Activated naive CD8-positive, alpha-beta T cell (primary cell): ENCODE results near the gene CAMK2G.
"Not testable (repeated sequence)": the region's sequence is repeated elsewhere in the genome, so short reads cannot be mapped to it uniquely, and the experiment has no call there.

Experiments
- H3K27ac Mint-ChIP-seq: one replicate; pipeline ENCODE4 v1.8.0; 2021; ENCODE audit warnings: mixed read lengths
- H3K27me3 Mint-ChIP-seq: one replicate; pipeline ENCODE4 v1.8.0; 2021; ENCODE audit warnings: mixed read lengths
- H3K36me3 Mint-ChIP-seq: one replicate; pipeline ENCODE4 v1.8.0; 2021; ENCODE audit warnings: mixed read lengths
- H3K4me1 Mint-ChIP-seq: one replicate; pipeline ENCODE4 v1.8.0; 2021; ENCODE audit warnings: low read depth, mixed read lengths
- H3K4me3 Mint-ChIP-seq: one replicate; pipeline ENCODE4 v1.8.0; 2021; ENCODE audit warnings: mild to moderate bottlenecking, mixed read lengths
- H3K9me3 Mint-ChIP-seq: one replicate; pipeline ENCODE4 v1.8.0; 2021; ENCODE audit warnings: low read depth, mixed read lengths

CAMK2G gene

DNA sequence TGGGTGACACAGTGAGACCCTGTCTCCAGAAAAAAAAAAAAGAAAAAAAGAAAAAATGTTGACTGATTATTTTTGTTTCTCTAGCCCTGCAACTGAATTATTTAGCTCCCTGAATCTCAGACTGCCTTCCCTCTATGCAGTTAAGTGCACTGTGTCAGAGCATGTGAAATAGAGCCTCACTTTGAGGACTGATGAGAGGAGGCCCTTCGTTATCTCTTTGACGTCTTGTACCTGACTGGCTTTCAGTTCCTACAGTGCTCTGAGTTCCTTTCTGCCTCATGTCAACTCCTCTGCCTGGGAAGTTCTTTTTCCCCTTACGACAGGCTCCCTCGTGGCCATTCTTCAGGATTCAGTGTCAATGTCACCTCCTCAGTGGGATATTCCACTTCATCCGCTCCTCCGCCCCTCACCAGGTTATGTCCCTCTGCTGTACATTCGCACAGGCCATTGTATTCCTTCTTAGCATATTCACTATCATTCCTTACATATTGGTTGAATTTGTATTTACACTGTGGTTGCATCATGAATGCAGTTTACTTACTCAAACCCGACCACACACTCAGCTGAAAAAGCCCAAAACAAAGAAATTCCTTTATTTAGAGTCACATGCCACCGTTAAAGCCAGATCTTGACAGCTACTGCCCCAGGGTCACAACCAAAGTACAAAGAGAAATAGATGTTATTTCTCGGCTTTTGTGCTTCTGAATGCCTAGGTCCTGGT, 18.1 kb upstream of the CAMK2G start:
- no peak overlapping the region for H3K27ac Mint-ChIP-seq
- H3K4me3 Mint-ChIP-seq = no peak overlapping the region
- H3K27me3 Mint-ChIP-seq = no peaks in the 10 kb centered on the region
- H3K9me3 Mint-ChIP-seq = no peaks in the 10 kb centered on the region
- peaks cover 10% of the 10 kb centered on the region for H3K4me1 Mint-ChIP-seq
- H3K36me3 Mint-ChIP-seq = no peaks in the 10 kb centered on the region

DNA sequence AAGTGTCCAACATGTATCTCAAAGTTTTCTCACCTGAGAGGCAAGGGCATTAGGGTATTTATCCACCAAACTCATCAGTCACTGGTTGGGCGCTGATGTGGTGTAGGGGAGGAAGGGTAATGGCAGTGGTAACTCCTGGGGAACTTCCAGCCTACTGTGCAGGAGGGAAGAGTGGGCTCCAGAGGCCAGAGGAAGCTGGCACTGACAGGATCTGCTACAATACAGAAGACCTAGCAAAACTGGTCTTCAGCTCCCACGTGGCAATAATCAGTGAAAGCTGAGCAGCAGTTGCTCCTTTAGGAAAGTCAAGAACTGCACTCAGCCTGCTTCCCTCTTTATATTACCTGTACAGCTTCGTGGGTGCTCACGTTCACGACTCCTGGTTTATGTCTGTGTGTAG, 17.2 kb upstream of the CAMK2G start:
- H3K27me3 Mint-ChIP-seq = no peaks in the 10 kb centered on the region
- H3K36me3 Mint-ChIP-seq = no peaks in the 10 kb centered on the region

DNA sequence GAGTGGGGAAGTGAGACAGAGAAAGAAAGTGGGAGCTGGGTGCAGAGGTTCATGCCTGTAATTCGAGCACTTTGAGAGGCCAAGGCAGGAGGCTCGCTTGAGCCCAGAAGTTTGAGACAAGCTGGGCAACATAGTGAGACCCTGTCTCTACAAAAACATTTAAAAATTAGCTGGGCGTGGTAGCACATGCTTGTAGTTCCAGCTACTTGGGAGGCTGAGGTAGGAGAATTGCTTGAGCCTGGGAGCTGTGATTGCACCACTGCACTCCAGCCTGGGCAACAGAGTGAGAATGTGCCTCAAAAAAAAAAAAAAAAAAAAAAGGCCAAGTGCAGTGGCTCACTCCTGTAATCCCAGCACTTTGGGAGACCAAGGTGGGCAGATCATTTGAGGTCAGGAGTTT, 16.5 kb upstream of the CAMK2G start:
- H3K4me1 Mint-ChIP-seq = peaks cover 15% of the 10 kb centered on the region
- H3K9me3 Mint-ChIP-seq, H3K36me3 Mint-ChIP-seq, H3K27ac Mint-ChIP-seq, H3K27me3 Mint-ChIP-seq, H3K4me3 Mint-ChIP-seq: not testable (repeated sequence)

More for the DNA sequence above, 17.2 kb upstream of the CAMK2G start:
- no peak overlapping the region for H3K27ac Mint-ChIP-seq
- no peak overlapping the region for H3K4me3 Mint-ChIP-seq
- peaks cover 10% of the 10 kb centered on the region for H3K4me1 Mint-ChIP-seq
- no peaks in the 10 kb centered on the region for H3K9me3 Mint-ChIP-seq

DNA sequence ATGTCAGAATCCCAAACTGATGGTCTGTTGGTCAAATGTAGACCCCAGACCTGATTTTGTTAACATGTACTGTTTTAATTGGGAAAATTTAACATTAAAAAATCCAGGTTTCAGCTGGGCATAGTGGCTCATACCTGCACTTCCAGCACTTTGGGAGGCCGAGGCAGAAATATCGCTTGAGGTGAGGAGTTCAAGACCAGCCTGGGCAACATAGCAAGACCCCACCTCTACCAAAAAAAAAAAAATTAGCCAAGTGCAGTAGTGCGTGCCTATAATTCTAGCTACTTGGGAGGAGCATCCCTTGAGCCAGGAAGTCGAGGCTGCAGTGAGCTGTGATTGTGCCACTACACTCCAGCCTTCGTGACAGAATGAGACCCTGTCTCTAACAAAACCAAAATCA, 15.9 kb upstream of the CAMK2G start:
- peaks cover 15% of the 10 kb centered on the region for H3K4me1 Mint-ChIP-seq
- H3K27ac Mint-ChIP-seq = no peak overlapping the region
- H3K27me3 Mint-ChIP-seq = no peaks in the 10 kb centered on the region
- H3K9me3 Mint-ChIP-seq = no peaks in the 10 kb centered on the region
- no peak overlapping the region for H3K4me3 Mint-ChIP-seq
- no peaks in the 10 kb centered on the region for H3K36me3 Mint-ChIP-seq

DNA sequence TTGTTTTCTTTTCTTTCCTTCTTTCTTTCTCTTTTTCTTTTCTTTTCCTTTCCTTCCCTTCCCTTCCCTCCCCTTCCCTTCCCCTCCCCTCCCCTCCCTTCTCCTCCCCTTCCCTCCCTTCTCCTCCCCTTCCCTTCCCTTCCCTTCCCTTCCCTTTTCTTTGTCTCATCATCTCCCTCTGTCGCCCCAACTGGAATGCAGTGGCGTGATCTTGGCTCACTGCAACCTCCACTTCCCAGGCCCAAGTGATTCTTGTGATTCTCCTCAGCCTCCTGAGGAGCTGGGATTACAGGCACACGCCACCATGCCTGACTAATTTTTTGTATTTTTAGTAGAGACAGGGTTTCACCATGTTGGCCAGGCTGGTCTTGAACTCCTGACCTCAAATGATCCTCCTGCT, 15.1 kb upstream of the CAMK2G start:
- H3K9me3 Mint-ChIP-seq, H3K27me3 Mint-ChIP-seq, H3K4me3 Mint-ChIP-seq, H3K27ac Mint-ChIP-seq, H3K36me3 Mint-ChIP-seq: not testable (repeated sequence)
- H3K4me1 Mint-ChIP-seq = peaks cover 10% of the 10 kb centered on the region

DNA sequence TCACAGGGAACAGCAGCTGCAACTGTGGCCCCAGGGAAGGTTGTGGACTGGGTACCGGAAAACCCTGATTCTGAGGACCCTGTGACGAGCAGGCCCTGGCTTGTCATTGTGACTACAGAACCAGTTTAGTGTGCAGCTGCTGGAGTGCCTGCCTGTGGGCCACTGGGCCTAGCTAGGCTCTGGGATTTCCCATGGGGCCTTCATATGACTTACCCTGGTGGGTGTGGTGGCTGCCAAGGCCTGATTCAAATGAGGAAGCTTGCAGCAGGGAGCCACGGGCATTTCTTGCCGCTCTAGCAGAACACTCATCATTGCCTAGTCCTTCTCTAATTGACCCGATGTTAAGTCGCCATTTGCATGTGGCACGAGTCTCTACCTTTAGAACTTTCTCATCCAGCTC, 14.7 kb upstream of the CAMK2G start:
- Mint-ChIP-seq H3K4me1 (peaks cover 7% of the 10 kb centered on the region), H3K36me3 (no peaks in the 10 kb centered on the region), H3K27me3 (no peaks in the 10 kb centered on the region), H3K9me3 (no peaks in the 10 kb centered on the region), H3K4me3 (no peak overlapping the region), H3K27ac (no peak overlapping the region)

DNA sequence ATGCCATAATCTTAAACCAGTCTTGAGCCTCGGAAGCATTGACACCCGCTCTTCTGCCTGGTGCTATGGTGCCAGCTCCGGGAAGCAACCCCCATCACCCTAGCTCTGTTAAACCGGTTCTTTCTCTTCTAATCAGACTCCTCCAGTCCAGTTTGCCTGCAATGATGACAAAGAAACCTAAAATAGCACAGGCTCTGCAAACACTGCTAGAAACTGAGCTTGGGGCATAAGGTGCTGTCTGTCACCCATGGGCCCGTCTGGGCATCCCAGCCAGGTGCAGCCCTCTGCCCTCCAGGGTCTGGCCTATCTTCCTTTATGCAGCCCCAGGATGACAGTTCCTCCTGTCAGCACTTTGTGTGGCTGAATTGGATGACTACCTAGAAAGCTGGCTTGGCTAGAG, 14.2 kb upstream of the CAMK2G start:
- no peaks in the 10 kb centered on the region for H3K9me3 Mint-ChIP-seq
- H3K36me3 Mint-ChIP-seq = no peaks in the 10 kb centered on the region
- no peak overlapping the region for H3K27ac Mint-ChIP-seq
- no peaks in the 10 kb centered on the region for H3K27me3 Mint-ChIP-seq
- H3K4me1 Mint-ChIP-seq = peaks cover 5% of the 10 kb centered on the region
- H3K4me3 Mint-ChIP-seq = no peak overlapping the region

DNA sequence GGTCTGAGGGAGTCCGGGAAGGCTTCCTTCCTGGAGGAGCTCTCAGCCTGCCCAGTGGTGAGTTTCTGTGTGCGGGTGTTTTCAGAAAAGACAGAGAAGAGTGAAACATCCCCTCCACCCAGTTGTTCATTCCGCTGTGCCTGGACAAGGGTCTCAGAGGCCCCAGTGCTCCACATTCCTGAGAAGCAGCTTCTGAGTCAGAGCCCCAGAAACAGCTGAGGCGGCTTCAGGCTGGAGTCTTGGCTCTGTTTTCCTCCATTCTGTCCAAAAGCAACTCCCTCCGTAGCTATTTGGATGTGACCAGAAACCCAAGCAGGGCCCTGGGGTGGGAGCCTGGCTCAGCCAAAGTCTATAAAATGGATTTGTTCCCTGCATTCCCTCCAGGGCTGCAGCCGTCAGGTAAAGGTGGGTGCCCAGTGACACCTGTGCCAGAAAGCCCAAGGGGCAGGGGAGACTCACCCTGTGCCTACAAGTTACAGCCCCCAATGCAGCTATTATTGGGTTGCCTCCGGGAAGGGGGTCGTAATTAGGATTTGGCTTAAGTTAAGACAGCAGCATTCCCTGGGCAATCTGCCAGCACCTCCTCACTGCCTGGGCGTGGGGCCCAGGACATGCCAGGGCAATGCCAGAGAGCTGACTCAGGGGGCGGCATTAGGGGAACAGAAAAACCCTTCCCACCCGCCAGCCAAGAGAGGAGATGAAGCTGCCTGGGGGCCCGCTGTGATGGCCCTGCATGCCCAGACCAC, 13.1 kb upstream of the CAMK2G start:
- Mint-ChIP-seq H3K27me3 (no peaks in the 10 kb centered on the region), H3K27ac (no peak overlapping the region), H3K4me3 (no peak overlapping the region), H3K36me3 (no peaks in the 10 kb centered on the region), H3K4me1 (peaks cover 5% of the 10 kb centered on the region), H3K9me3 (no peaks in the 10 kb centered on the region)

DNA sequence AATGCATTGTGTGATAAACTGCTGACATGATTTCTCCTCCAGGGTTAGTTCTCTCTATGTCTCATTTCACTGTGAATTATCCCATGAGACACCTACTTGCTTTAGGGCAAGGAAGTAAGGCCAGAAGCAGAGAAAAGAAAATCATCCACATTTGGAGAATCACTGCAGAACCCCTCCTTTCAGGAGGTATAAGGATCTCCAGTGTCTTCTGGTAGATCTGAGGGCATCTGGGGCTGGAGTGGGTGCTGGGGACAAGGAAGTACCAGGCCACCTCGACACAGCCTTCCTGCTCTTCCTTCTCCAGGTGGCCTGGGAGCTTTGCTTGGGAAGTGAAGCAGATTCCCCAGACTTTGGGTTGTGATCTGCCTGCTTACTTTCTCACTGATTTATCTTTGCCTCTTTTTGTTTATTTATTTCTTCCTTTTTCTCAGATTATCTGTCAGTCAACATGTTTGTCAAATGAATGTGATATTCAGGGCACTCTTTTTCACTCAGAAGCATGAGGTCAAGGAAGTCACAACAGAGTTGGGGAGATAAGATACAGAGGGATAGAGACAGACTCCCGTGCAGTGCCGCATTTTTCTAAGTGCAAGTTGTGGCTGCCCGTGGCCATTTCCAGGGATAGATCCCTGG, 12.4 kb upstream of the CAMK2G start:
- H3K4me1 Mint-ChIP-seq = peaks cover 5% of the 10 kb centered on the region
- no peak overlapping the region for H3K4me3 Mint-ChIP-seq
- H3K27ac Mint-ChIP-seq = no peak overlapping the region
- no peaks in the 10 kb centered on the region for H3K9me3 Mint-ChIP-seq
- H3K27me3 Mint-ChIP-seq = no peaks in the 10 kb centered on the region
- no peaks in the 10 kb centered on the region for H3K36me3 Mint-ChIP-seq

DNA sequence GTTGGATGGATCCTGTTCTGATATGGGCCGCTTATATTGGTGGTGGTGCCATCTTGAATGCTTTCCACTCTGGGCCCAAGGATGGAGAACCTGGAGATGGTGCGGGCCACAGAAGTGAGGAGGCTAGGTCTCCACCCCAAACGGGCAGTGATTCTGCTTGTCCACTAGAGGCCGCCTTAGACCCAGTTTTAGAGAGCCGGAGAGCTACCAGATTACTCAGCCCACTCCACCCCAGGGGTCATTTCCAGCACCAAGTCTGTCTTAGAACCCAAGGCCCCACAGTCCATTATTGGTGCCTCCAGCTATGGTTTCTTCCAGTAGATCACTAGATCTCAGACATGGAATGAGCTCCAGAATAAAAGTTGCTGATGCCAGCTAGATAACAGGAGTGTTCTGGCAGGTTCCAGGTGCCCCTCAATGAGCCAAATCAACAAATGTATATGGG, 11.8 kb upstream of the CAMK2G start:
- Mint-ChIP-seq H3K36me3 (no peaks in the 10 kb centered on the region), H3K27ac (no peak overlapping the region), H3K27me3 (no peaks in the 10 kb centered on the region), H3K9me3 (no peaks in the 10 kb centered on the region), H3K4me3 (no peak overlapping the region), H3K4me1 (peaks cover 5% of the 10 kb centered on the region)

DNA sequence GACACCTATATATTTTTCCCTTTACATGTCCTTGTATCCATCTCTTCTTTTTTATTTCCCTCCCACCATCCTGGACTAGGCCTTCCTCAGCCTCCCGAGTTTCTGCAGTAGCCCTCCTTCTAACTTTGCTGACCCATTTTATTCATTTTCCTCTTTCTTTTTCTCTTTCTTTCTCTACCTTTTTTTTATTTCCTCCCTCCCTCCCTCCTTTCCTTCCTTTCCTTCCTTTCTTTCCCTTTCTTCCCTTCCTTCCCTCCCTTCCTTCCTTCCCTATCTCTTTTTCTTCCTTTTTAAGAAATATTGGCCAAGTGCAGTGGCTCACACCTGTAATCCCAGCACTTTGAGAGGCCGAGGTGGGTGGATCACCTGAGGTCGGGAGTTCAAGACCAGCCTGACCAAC, 9.7 kb upstream of the CAMK2G start:
- Mint-ChIP-seq H3K4me1 (peaks cover 15% of the 10 kb centered on the region), H3K9me3 (no peaks in the 10 kb centered on the region), H3K27me3 (no peaks in the 10 kb centered on the region), H3K36me3 (no peaks in the 10 kb centered on the region), H3K4me3 (no peak overlapping the region), H3K27ac (no peak overlapping the region)

DNA sequence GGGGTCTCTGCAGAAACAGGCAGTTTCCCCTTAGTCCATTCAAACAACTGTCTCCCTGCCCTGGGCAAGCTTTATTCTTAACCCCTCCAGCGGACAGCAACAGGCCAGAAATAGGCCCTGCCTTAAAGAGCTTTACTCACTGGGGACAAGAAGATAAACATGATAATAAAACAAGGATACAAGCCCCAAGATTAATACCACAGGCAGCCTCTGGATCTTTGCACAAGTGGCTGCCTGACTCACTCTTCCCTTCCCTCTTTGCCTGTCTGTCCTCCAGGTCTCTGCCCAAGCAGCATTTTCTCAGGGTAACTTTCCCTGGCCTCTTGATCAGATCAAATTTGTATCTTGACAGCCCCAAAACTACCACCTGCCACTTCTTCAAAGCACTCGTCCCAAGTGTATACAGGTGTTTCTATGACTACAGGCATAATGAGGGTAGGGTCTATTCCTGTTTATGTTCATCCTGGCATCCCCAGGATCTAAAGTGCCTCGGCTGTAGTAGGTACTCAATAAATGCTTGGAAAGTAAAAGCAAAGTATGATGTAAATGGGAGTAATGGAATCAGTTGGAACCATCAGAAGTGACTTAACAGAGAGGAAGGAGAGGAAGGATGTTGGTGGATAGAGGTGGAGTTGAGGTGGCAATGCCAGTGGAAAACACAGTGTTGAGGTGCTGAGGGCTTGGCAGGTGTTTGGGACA, 7.0 kb upstream of the CAMK2G start:
- H3K4me1 Mint-ChIP-seq = peaks cover 28% of the 10 kb centered on the region
- no peaks in the 10 kb centered on the region for H3K36me3 Mint-ChIP-seq
- no peaks in the 10 kb centered on the region for H3K9me3 Mint-ChIP-seq
- no peak overlapping the region for H3K4me3 Mint-ChIP-seq
- no peak overlapping the region for H3K27ac Mint-ChIP-seq
- no peaks in the 10 kb centered on the region for H3K27me3 Mint-ChIP-seq

DNA sequence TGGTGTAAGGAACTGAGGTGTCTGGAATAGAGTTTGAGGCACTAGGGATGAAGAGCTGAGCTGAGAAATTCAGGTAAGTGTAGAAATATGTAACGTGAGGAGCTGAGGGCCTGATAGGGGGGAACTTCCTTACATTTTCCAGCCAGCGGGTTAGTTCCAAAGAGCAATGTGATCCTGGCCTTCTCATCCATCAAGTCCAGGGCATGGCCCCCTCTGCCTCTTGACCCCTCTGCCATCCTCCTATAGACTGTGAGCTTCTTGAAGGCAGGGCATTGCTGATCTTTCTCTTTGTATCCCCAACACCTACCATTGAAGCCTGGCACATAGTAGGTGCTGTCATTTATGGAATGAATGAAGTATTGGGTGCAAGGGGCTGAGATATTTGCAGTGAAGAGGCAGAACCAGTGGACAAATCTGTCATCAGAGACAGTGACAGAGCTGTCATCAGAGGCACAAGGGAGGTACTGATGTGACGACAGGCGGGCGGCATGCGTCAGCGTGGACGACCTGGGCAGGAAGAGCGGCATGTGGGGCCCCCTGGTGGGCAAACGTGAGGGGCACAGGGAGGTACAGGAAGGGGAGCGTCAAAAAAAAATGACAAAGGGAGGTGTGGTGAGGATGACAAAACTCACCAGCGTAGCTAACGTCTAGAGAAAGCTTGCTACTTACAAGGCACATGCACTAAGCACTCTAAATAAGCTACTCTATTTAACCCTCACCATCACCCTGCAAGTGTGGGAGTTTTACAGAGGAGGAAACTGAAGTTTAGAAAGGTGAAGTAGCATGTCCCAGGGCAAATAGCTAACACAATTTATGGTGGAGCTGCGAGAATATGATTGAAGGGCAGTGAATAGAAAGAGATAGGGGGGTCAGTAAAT, 5.2 kb upstream of the CAMK2G start:
- no peaks in the 10 kb centered on the region for H3K27me3 Mint-ChIP-seq
- H3K4me1 Mint-ChIP-seq = peaks cover 32% of the 10 kb centered on the region
- H3K9me3 Mint-ChIP-seq = no peaks in the 10 kb centered on the region
- no peak overlapping the region for H3K4me3 Mint-ChIP-seq
- H3K27ac Mint-ChIP-seq = peak overlapping the region; percentile 72
- H3K36me3 Mint-ChIP-seq = no peaks in the 10 kb centered on the region

DNA sequence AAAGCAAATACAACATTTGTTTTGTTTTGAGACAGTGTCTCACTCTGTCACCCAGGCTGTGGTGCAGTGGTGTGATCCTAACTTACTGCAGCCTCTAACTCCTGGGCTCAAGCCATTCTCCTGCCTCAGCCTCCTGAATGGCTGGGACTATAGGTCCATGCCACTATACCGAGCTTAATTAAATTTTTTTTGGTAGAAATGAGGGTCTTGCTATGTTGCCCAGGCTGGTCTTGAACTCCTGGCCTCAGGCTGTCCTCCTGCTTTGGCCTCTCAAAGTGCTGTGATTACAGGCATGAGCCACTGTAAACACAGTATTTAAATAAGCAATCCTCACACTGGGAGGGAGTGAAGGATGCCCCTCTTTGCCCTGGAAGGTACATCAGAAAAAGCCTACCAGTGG, 4.0 kb upstream of the CAMK2G start:
- no peak overlapping the region for H3K27ac Mint-ChIP-seq
- no peak overlapping the region for H3K4me3 Mint-ChIP-seq
- H3K9me3 Mint-ChIP-seq = no peaks in the 10 kb centered on the region
- no peaks in the 10 kb centered on the region for H3K36me3 Mint-ChIP-seq
- peaks cover 32% of the 10 kb centered on the region for H3K4me1 Mint-ChIP-seq
- H3K27me3 Mint-ChIP-seq = no peaks in the 10 kb centered on the region
